ENCODE data around the gene SDC1. TPM values are rescaled to one million over a fixed set of nuclear protein-coding genes. Genes with fewer than 3 reads are reported as not detected.

The SDC1 gene
- total and polyA plus RNA-seq, 9 donors, result 0.62 to 9.1 (median 3.8) TPM

DNA sequence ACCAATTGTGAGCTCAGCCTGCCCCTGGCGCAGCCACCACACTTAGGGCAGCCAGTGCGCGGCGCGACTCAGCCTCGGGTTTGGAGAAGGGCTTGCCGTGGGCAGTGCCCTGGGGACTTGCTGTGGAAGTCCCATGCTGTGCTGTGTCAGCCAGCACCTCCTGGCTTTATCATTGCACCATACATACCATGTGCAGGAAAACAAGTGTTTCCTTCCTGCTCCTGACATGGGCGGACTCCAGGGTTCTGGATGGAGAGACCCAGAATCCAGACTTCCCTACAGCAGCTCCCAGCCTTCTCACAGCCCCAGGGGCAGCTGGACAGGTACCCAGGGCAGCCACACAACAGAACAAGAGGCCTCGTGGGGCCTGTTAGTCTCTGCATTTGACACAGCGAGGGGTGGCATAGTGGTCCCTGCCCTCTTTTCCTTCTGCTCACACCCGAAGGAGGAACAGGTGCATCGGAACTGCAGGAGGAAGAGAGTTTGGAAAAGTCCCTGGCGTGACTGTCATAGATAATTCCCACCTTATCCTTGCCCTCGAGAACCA, 54.2 kb downstream of the SDC1 start:
- no peak overlapping the region for H3K27ac ChIP-seq
- whole genome bisulfite sequencing, 3 donors, result 84 to 90% (median 89%) methylated on average over 14 of the region's 14 CpGs
- intact Hi-C loops (cut with DNase I), result no loop called here
- no peaks in the 10 kb centered on the region for H3K27me3 ChIP-seq
- H3K36me3 ChIP-seq, result no peaks in the 10 kb centered on the region
- no peaks in the 10 kb centered on the region for H3K9me3 ChIP-seq
- no peak overlapping the region for H3K4me3 ChIP-seq
- TF ChIP-seq EP300 (IDR thresholded peaks at IDR 0.05) (no peak), POLR2A (IDR thresholded peaks at IDR 0.05) (no peak)
- TF ChIP-seq, protein P1, sequence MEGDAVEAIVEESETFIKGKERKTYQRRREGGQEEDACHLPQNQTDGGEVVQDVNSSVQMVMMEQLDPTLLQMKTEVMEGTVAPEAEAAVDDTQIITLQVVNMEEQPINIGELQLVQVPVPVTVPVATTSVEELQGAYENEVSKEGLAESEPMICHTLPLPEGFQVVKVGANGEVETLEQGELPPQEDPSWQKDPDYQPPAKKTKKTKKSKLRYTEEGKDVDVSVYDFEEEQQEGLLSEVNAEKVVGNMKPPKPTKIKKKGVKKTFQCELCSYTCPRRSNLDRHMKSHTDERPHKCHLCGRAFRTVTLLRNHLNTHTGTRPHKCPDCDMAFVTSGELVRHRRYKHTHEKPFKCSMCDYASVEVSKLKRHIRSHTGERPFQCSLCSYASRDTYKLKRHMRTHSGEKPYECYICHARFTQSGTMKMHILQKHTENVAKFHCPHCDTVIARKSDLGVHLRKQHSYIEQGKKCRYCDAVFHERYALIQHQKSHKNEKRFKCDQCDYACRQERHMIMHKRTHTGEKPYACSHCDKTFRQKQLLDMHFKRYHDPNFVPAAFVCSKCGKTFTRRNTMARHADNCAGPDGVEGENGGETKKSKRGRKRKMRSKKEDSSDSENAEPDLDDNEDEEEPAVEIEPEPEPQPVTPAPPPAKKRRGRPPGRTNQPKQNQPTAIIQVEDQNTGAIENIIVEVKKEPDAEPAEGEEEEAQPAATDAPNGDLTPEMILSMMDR (IDR thresholded peaks at IDR 0.05), result no peak
- no peaks in the 10 kb centered on the region for H3K4me1 ChIP-seq (ENCODE audit: insufficient read depth)
- DNase-seq, result no peak

DNA sequence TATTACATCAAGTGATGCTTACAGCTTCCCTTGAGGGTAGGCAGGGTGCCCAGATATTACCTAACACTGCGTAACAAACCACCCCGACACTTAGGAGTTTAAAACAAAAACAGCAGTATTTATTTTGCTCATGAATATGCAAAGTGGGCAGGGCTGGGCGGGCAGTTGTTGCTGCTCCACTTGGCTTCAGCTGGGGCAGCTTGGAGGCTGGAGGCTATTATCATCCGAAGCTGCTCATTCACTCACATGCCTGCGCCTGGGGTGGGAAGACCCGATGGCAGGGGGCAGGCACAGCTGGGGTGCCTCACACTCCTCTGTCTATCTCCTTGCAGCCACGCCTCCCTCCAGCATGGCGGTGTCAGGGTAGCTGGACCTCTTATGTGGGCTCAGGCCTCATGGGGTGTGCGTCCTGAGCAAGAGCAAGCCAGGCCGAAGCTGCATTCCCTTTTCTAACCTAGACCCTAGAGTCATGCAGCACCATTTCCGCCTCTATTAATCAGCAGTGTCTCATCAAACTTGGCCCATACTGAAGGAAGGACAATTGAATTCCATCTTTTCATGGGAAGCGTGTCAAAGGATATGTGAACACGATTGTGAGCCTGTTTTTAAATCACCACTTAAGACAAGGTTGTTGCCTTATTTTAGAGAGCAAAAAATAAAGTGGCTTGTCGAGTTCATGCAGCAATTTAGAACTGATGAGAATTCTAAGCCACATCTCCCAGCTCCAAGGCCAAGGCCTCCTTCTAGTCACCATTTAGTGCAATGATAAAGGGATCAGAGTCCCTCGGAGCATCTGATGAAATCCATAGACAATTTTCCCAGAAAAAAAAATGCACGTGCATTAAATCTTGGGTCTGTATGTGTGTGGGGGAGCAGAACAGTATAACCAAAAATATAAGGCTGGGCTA, 54.9 kb downstream of the SDC1 start:
- no peaks in the 10 kb centered on the region for H3K4me1 ChIP-seq (ENCODE audit: insufficient read depth)
- TF ChIP-seq EP300 (IDR thresholded peaks at IDR 0.05) (no peak), POLR2A (IDR thresholded peaks at IDR 0.05) (no peak)
- TF ChIP-seq, protein P1 (IDR thresholded peaks at IDR 0.05), result no peak
- no peaks in the 10 kb centered on the region for H3K36me3 ChIP-seq
- 83 to 86% (median 84%) methylated on average over 16 of the region's 16 CpGs for WGBS, 3 donors
- no peaks in the 10 kb centered on the region for H3K9me3 ChIP-seq
- no peak overlapping the region for H3K4me3 ChIP-seq
- no peak for DNase-seq
- H3K27me3 ChIP-seq, result no peaks in the 10 kb centered on the region
- intact Hi-C loops (cut with DNase I), result no loop called here
- no peak overlapping the region for H3K27ac ChIP-seq

DNA sequence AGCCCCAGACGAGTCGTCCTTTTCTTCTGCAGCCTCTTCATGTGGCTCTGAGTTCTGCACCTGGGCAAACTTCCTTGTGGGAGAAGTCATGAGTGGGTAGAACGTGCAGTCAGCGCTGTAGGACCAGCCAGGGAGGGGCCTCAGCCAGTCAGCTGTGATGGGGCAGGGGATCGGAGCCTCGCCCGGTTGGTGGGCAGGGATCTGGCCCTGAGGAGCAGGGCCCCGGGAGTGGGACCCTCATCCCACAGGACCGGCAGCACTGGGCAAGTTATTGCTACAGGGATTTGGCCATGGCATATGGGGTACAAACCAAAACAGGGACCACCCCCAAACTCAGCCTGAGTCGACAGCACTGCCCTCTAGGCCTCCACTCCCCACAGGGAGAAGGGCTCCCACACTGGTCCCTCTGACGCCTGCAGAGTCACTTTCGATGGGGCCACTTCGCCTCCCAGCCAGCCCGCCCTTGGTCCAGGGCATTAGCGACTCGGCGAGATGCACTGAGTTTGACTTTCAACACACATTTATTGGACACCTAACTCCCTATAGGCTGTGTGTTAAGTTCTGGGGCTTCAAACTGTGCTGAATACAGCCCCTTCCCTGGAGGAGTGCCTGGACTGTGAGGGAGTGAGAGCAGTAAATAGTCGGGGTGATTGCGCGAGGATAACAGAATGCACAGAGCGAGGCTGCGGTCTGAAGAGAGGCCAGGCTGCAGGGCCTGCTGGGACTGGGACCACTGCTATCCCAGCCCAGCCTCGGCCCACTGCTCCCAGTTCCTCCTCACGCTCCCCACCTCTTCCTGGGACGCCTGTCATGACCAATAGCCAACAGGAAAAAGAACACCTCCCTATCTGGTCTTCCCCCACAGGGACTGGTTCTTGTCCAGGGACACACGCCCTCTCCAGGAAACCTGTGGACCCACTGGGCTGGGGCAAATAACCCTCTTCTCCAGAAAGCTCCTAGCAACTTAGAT, 55.9 kb downstream of the SDC1 start:
- no peaks in the 10 kb centered on the region for H3K9me3 ChIP-seq
- no peaks in the 10 kb centered on the region for H3K4me1 ChIP-seq (ENCODE audit: insufficient read depth)
- intact Hi-C loops (cut with DNase I), result no loop called here
- no peak for TF ChIP-seq EP300 (IDR thresholded peaks at IDR 0.05)
- no peak for TF ChIP-seq POLR2A (IDR thresholded peaks at IDR 0.05)
- TF ChIP-seq, protein P1 (IDR thresholded peaks at IDR 0.05), result no peak
- no peak overlapping the region for H3K4me3 ChIP-seq
- H3K36me3 ChIP-seq, result no peaks in the 10 kb centered on the region
- DNase-seq, result no peak
- H3K27me3 ChIP-seq, result no peaks in the 10 kb centered on the region
- no peak overlapping the region for H3K27ac ChIP-seq
- WGBS, 3 donors, result 76 to 83% (median 83%) methylated on average over 26 of the region's 26 CpGs

DNA sequence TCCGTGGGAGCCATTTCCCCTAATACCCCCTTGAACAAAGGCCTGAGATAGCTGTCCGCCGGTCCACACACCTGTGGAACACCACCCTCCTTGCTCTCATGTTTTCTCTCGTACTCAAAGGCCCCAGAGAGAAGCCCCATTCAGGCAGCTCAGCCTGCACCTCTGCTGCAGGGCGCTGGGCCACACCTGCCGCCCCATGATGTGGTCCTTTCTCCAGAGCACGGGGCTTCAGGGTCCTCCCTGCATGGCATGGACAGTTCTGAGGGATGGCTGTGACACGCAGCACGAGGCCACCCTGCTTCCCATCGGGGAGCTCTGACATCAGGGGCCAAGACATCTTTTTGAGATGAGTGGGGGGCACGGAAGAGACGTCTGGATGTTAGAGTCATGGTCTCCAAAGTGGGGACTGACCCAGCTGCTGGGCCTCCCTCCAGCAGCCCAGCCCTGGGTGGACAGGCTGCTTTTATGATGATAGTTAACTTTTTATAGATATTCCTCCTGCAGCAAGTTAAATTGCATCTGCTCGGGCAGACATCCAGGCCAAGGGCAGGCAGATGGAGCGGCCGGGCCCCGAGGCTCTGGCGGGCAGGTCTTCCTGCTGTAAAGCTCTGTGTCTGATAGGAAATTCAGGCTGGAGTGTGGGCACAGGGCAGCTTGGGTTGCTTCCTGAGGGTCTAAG, 56.7 kb downstream of the SDC1 start:
- H3K9me3 ChIP-seq, result no peaks in the 10 kb centered on the region
- no peaks in the 10 kb centered on the region for H3K4me1 ChIP-seq (ENCODE audit: insufficient read depth)
- H3K27me3 ChIP-seq, result no peaks in the 10 kb centered on the region
- DNase-seq, result no peak
- no peaks in the 10 kb centered on the region for H3K36me3 ChIP-seq
- intact Hi-C loops (cut with DNase I), result no loop called here
- TF ChIP-seq, protein P1 (IDR thresholded peaks at IDR 0.05), result no peak
- TF ChIP-seq EP300 (IDR thresholded peaks at IDR 0.05), result no peak
- no peak for TF ChIP-seq POLR2A (IDR thresholded peaks at IDR 0.05)
- WGBS, 3 donors, result 61 to 65% (median 62%) methylated on average over 17 of the region's 17 CpGs
- no peak overlapping the region for H3K27ac ChIP-seq
- no peak overlapping the region for H3K4me3 ChIP-seq

Measured in ovary (tissue), 9 donors.